ENCODE data around the gene CD2. TPM values are rescaled to one million over a fixed set of nuclear protein-coding genes. Genes with fewer than 3 reads are reported as not detected.

Gene CD2, protein sequence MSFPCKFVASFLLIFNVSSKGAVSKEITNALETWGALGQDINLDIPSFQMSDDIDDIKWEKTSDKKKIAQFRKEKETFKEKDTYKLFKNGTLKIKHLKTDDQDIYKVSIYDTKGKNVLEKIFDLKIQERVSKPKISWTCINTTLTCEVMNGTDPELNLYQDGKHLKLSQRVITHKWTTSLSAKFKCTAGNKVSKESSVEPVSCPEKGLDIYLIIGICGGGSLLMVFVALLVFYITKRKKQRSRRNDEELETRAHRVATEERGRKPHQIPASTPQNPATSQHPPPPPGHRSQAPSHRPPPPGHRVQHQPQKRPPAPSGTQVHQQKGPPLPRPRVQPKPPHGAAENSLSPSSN
- not detected in 3 replicates for total RNA-seq
- long read RNA-seq: 0 reads

GRCh38 chr1:116754198-116754977 is at the start of gene CD2:
TSS of gene CD2 (plus strand) at chr1:116754430. CDS start at chr1:116754493, 63 bp downstream.
- H3K4me1 Mint-ChIP-seq (ENCODE audit: low read depth): no peaks in the 10 kb centered on the region
- H3K9me3 Mint-ChIP-seq (ENCODE audit: low read depth): no peaks in the 10 kb centered on the region
- no peak within 1 kb of the TSS for H3K27ac Mint-ChIP-seq (ENCODE audit: unreplicated experiment)
- TF ChIP-seq CTCF (IDR thresholded peaks at IDR 0.05): no peak
- no peaks in the 10 kb centered on the region for H3K27me3 Mint-ChIP-seq (ENCODE audit: low read depth)
- no peak within 1 kb of the TSS for H3K4me3 Mint-ChIP-seq (ENCODE audit: unreplicated experiment)
- no peaks in the 10 kb centered on the region for H3K36me3 Mint-ChIP-seq (ENCODE audit: low read depth)
- no peak for DNase-seq (ENCODE audit: low spot score)

DNA sequence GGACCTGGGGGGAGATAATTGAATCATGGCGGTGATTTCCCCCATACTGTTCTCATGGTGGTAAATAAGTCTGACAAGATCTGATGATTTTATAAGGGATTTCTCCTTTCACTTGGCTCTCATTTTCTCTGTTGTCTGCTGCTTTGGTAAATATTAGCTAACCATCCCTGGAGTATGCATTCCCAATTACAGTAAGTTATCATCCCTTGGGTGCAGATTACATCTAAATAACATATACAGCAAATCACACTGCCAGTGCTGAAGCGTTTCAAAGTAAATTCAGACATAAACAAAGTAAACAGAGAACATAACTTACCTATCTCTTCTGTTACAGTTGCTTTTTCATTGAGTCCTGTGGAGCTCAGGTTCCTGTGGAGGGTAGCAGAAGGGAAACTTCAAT is 48.1 kb upstream of the CD2 start:
- Mint-ChIP-seq H3K9me3 (ENCODE audit: low read depth) (no peaks in the 10 kb centered on the region), H3K4me1 (ENCODE audit: low read depth) (peaks cover 14% of the 10 kb centered on the region), H3K4me3 (ENCODE audit: unreplicated experiment) (no peak overlapping the region), H3K27ac (ENCODE audit: unreplicated experiment) (no peak overlapping the region), H3K27me3 (ENCODE audit: low read depth) (no peaks in the 10 kb centered on the region), H3K36me3 (ENCODE audit: low read depth) (no peaks in the 10 kb centered on the region)
- no peak for TF ChIP-seq CTCF (IDR thresholded peaks at IDR 0.05)
- DNase-seq (ENCODE audit: low spot score): no peak

GRCh38 chr1:116706841-116707240 is 47.4 kb upstream of the CD2 start:
- H3K27me3 Mint-ChIP-seq (ENCODE audit: low read depth): no peaks in the 10 kb centered on the region
- TF ChIP-seq CTCF (IDR thresholded peaks at IDR 0.05): no peak
- DNase-seq (ENCODE audit: low spot score): no peak
- no peaks in the 10 kb centered on the region for H3K9me3 Mint-ChIP-seq (ENCODE audit: low read depth)
- peaks cover 20% of the 10 kb centered on the region for H3K4me1 Mint-ChIP-seq (ENCODE audit: low read depth)
- H3K27ac Mint-ChIP-seq (ENCODE audit: unreplicated experiment): no peak overlapping the region
- no peaks in the 10 kb centered on the region for H3K36me3 Mint-ChIP-seq (ENCODE audit: low read depth)
- H3K4me3 Mint-ChIP-seq (ENCODE audit: unreplicated experiment): no peak overlapping the region

DNA sequence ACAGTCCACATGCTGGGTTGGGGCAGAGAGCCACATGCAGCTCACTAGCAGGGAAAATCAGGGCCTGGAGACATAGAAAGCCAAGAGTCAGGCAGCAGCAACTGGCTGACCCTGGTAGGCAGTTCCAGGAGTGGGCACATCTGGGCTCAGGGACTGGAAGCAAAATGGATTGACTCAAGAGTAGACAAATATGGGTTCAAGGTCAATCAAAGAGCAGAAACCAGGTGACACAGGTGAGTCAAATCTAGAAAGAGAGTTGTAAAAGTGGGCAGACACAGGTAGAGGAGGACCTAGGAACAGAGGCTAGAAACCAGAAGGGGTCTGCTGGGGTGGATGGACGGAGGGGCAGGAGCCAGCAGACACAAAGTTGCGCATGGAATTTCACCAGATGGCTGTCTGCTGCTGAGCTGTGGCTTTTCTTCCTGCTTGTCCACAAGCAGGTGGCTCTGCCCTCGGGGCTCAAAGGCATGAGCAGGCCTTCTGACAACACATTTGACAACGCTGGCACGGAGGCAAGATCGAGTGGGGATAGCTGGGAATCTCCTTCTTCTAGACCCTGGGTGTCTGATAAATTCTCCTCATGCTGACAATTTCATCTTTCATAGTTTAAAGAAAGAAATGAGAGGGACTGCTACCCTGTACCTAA is 45.9 kb upstream of the CD2 start:
- H3K27me3 Mint-ChIP-seq (ENCODE audit: low read depth): no peaks in the 10 kb centered on the region
- H3K36me3 Mint-ChIP-seq (ENCODE audit: low read depth): no peaks in the 10 kb centered on the region
- TF ChIP-seq CTCF (IDR thresholded peaks at IDR 0.05): no peak
- DNase-seq (ENCODE audit: low spot score): no peak
- peaks cover 30% of the 10 kb centered on the region for H3K4me1 Mint-ChIP-seq (ENCODE audit: low read depth)
- H3K27ac Mint-ChIP-seq (ENCODE audit: unreplicated experiment): no peak overlapping the region
- no peak overlapping the region for H3K4me3 Mint-ChIP-seq (ENCODE audit: unreplicated experiment)
- no peaks in the 10 kb centered on the region for H3K9me3 Mint-ChIP-seq (ENCODE audit: low read depth)

GRCh38 chr1:116709666-116710167 is 44.5 kb upstream of the CD2 start:
- Mint-ChIP-seq H3K4me3 (ENCODE audit: unreplicated experiment) (no peak overlapping the region), H3K9me3 (ENCODE audit: low read depth) (no peaks in the 10 kb centered on the region), H3K4me1 (ENCODE audit: low read depth) (peaks cover 30% of the 10 kb centered on the region), H3K27me3 (ENCODE audit: low read depth) (no peaks in the 10 kb centered on the region), H3K36me3 (ENCODE audit: low read depth) (no peaks in the 10 kb centered on the region), H3K27ac (ENCODE audit: unreplicated experiment) (no peak overlapping the region)
- TF ChIP-seq CTCF (IDR thresholded peaks at IDR 0.05): no peak
- DNase-seq (ENCODE audit: low spot score): no peak
